Endothelial cell of umbilical vein (primary cell): ENCODE data around the gene DIP2C. TPM values are rescaled to one million over a fixed set of nuclear protein-coding genes. Genes with fewer than 3 reads are reported as not detected.

Source experiments
- BruUV-seq: library from RNA; stranded (reverse); fragments of 400-500 nt; replicated peaks from 2 replicates; lab custom pipeline; 2021; lab: Mats Ljungman, UMichigan
- CTCF ChIA-PET: fragments of 300-600, 350-600 bp; sonication (Branson Sonifier 250); formaldehyde crosslinking; loops from one replicate; lab custom pipeline; 2021; ENCODE audit warnings: antibody characterized with exemption, inconsistent platforms; lab: Charles Lee
- POLR2A ChIA-PET: fragments of 300-600, 350-600 bp; sonication (Branson Sonifier 250); formaldehyde crosslinking; loops from one replicate; lab custom pipeline; 2021; ENCODE audit warnings: antibody characterized with exemption, inconsistent platforms; lab: Charles Lee
- DNase-seq: peaks from one replicate; pipeline ENCODE4 v3.0.0-alpha.2; 2011; ENCODE audit warnings: low read depth, low spot score
- FAIRE-seq: peaks from 2 replicates; lab custom pipeline; 2011; peaks lifted over from hg19 to GRCh38; lab: Jason Lieb, UNC
- H2AFZ ChIP-seq: 2 replicates; pipeline ENCODE4 v1.6.0; 2012; ENCODE audit warnings: low read depth, low read length, control low read depth, inconsistent platforms
- H3K27ac ChIP-seq: 2 replicates; pipeline ENCODE4 v1.5.1; 2011; ENCODE audit warnings: low read depth, mild to moderate bottlenecking, control low read depth, low read length, moderate library complexity; ENCODE audit not compliant: insufficient read depth
- H3K27me3 ChIP-seq, 2 experiments: 2 replicates each; pipeline versions ENCODE4 v1.6.0 to v1.6.1; 2011; ENCODE audit warnings: low read length in 2 of 2, mixed read lengths in 1 of 2; ENCODE audit not compliant: control insufficient read depth in 2 of 2, insufficient read depth in 2 of 2
- H3K36me3 ChIP-seq, 2 experiments: 2 replicates in 1 of 2; 3 replicates in 1 of 2; pipeline ENCODE4 v1.5.1; 2011; ENCODE audit warnings: low read length in 2 of 2, mild to moderate bottlenecking in 1 of 2, moderate library complexity in 1 of 2; ENCODE audit not compliant: control insufficient read depth in 2 of 2, insufficient read depth in 2 of 2; ENCODE audit errors: extremely low read depth in 1 of 2
- H3K4me1 ChIP-seq: 3 replicates; pipeline ENCODE4 v1.5.1; 2011; ENCODE audit warnings: mild to moderate bottlenecking, low read length; ENCODE audit not compliant: control insufficient read depth, insufficient read depth; ENCODE audit errors: extremely low read depth
- H3K4me2 ChIP-seq: 2 replicates; pipeline ENCODE4 v1.6.1; 2011; ENCODE audit warnings: low read length, control low read depth, mixed read lengths; ENCODE audit not compliant: insufficient read depth
- H3K4me3 ChIP-seq, 3 experiments: fragments of 200-600 bp in 1 of 3; sonication (generic), shearing (Covaris generic) in 1 of 3; replicated peaks in 1 of 3; 2 replicates each; pipeline ENCODE4 v1.5.1; 2011 to 2016; ENCODE audit warnings: control low read depth in 3 of 3, low read length in 3 of 3, mild to moderate bottlenecking in 2 of 3, inconsistent platforms in 1 of 3, low read depth in 1 of 3, moderate library complexity in 1 of 3; ENCODE audit not compliant: insufficient read depth in 1 of 3
- H3K79me2 ChIP-seq: 2 replicates; pipeline ENCODE4 v1.6.0; 2012; ENCODE audit warnings: low read length, inconsistent platforms; ENCODE audit not compliant: control insufficient read depth, insufficient read depth
- H3K9ac ChIP-seq: replicated peaks from 2 replicates; pipeline ENCODE3; 2011; ENCODE audit warnings: low read length, control low read depth; ENCODE audit not compliant: insufficient read depth; ENCODE audit errors: extremely low read depth
- H3K9me1 ChIP-seq: replicated peaks from 3 replicates; pipeline ENCODE4 v1.6.0; 2011; ENCODE audit warnings: mild to moderate bottlenecking, low read length; ENCODE audit not compliant: control insufficient read depth, insufficient read depth; ENCODE audit errors: extremely low read depth
- H3K9me3 ChIP-seq: replicated peaks from 2 replicates; pipeline ENCODE4 v1.5.1; 2012; ENCODE audit warnings: low read length, inconsistent platforms; ENCODE audit not compliant: control insufficient read depth, insufficient read depth
- H4K20me1 ChIP-seq: replicated peaks from 2 replicates; pipeline ENCODE3; 2011; ENCODE audit warnings: mild to moderate bottlenecking, low read length; ENCODE audit not compliant: control insufficient read depth, insufficient read depth; ENCODE audit errors: extremely low read depth
- CTCF ChIP-seq, 2 donors: IDR thresholded peaks; 1 replicate in 1 of 2; 2 replicates in 1 of 2; pipeline ENCODE4 v1.5.1; 2011; ENCODE audit warnings: low read length in 2 of 2, mild to moderate bottlenecking in 2 of 2, moderate library complexity in 2 of 2, control low read depth in 1 of 2, inconsistent platforms in 1 of 2, low read depth in 1 of 2; ENCODE audit not compliant: insufficient read depth in 1 of 2; ENCODE audit errors: extremely low read depth in 1 of 2
- EZH2 ChIP-seq: IDR thresholded peaks from 2 replicates; pipeline ENCODE4 v1.6.1; 2012; ENCODE audit warnings: borderline replicate concordance, low read depth, mild to moderate bottlenecking, moderate library complexity, low read length, inconsistent platforms; ENCODE audit not compliant: severe bottlenecking
- FOS ChIP-seq: IDR thresholded peaks from 2 replicates; pipeline ENCODE4 v1.6.1; 2011; ENCODE audit warnings: mild to moderate bottlenecking, low read length, moderate library complexity, borderline replicate concordance; ENCODE audit not compliant: insufficient read depth
- GATA2 ChIP-seq: IDR thresholded peaks from 2 replicates; pipeline ENCODE4 v1.7.0; 2011; ENCODE audit warnings: low read depth, mild to moderate bottlenecking, moderate library complexity, mixed read lengths, low read length; ENCODE audit not compliant: insufficient read length, insufficient read depth
- JUN ChIP-seq: IDR thresholded peaks from 2 replicates; pipeline ENCODE4 v1.6.1; 2011; ENCODE audit warnings: borderline replicate concordance, low read depth; ENCODE audit not compliant: insufficient read length, insufficient read depth
- MYC ChIP-seq: IDR thresholded peaks from one replicate; pipeline ENCODE4 v1.6.1; 2011; ENCODE audit warnings: mild to moderate bottlenecking, low read depth, low read length
- POLR2A ChIP-seq: IDR thresholded peaks from 2 replicates; pipeline ENCODE4 v1.6.1; 2012; ENCODE audit warnings: low read depth, mild to moderate bottlenecking, control low read depth, low read length
- POLR2AphosphoS5 ChIP-seq: IDR thresholded peaks from 2 replicates; pipeline ENCODE4 v1.6.1; 2012; ENCODE audit warnings: low read depth, mild to moderate bottlenecking, control low read depth, low read length, moderate library complexity; ENCODE audit not compliant: insufficient read depth
- dilution Hi-C: fragments of 300-500 bp; cut with MboI; formaldehyde crosslinking; loops from one replicate; pipeline ENCODE4 v1.15.0; 2019; ENCODE audit warnings: low sequenced_read_pairs; ENCODE audit not compliant: extremely low pct_ligation_motif_present
- intact Hi-C: fragments of 100-400 bp; cut with micrococcal nuclease; formaldehyde crosslinking; loops from one replicate; pipeline ENCODE4 v1.10.0; 2022
- polyA plus RNA-seq, 4 experiments: library from polyadenylated mRNA; depleted of rRNA in 3 of 4; stranded (reverse) in 3 of 4; unstranded in 1 of 4; fragments of >200 nt; gene quantifications; 2 replicates each; pipeline versions ENCODE4 v1.2.1 to v1.2.3, GENCODE V29; 2011 to 2012; ENCODE audit warnings: missing spikeins in 1 of 4
- total RNA-seq: library from RNA; stranded (reverse); gene quantifications from 2 replicates; pipeline ENCODE4 v1.2.3, GENCODE V29; 2021
- TF ChIP-seq, protein P1 (sequence below): IDR thresholded peaks from 2 replicates; pipeline ENCODE4 v1.6.1; 2011; ENCODE audit not compliant: insufficient read depth, insufficient read length

The DIP2C gene
- total and polyA plus RNA-seq, 2 donors (not counting 3 experiments of a cell fraction or from before 2014, with no cell fraction given), result 3.6 to 10.7 TPM

DNA sequence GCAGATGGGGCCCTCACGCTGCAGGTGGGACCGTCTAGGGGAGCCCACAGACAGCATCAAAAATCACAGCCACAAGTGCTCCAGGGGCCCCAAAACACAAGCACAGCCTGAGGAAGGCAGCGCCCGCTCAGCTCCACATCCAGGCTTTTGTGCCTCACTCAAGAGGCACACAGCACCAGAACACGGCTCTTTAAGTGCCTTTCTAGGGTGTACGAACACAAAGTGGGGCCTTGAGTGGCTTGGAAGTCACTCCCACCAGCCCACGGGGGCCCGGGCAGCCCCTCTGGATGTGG lies 65.2 kb downstream of the DIP2C start:
- CTCF ChIA-PET, result no interaction called here
- POLR2A ChIA-PET, result no interaction called here
- Histone ChIP-seq H3K4me3 (no peak overlapping the region), H3K9ac (no peak overlapping the region), H3K4me2 (no peak overlapping the region), H3K9me1 (no peaks in the 10 kb centered on the region), H3K4me1 (no peaks in the 10 kb centered on the region), H3K36me3 (no peaks in the 10 kb centered on the region), H3K79me2 (no peaks in the 10 kb centered on the region), H4K20me1 (no peaks in the 10 kb centered on the region), H3K27me3 (no peaks in the 10 kb centered on the region), H3K27ac (no peak overlapping the region), H2AFZ (no peak overlapping the region), H3K9me3 (no peaks in the 10 kb centered on the region)
- no TSS peak for BruUV-seq
- intact Hi-C loops, result no loop called here
- dilution Hi-C loops, result no loop called here
- TF ChIP-seq JUN (no peak), POLR2AphosphoS5 (no peak), CTCF (IDR thresholded peaks at IDR 0.05; ENCODE audit: extremely low read depth in 1 of 2, insufficient read depth in 1 of 2, low read depth in 1 of 2, low read length in 2 of 2) (no peak), FOS (no peak), POLR2A (no peak), EZH2 (no peak), MYC (no peak), GATA2 (no peak)
- TF ChIP-seq, protein P1, sequence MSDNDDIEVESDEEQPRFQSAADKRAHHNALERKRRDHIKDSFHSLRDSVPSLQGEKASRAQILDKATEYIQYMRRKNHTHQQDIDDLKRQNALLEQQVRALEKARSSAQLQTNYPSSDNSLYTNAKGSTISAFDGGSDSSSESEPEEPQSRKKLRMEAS, result no peak
- no peak for FAIRE-seq
- no peak for DNase-seq
